Osteoblast (primary cell): ENCODE results near the gene STRN. TPM values are rescaled to one million over a fixed set of nuclear protein-coding genes. Genes with fewer than 3 reads are reported as not detected.
"Not testable (repeated sequence)": the region's sequence is repeated elsewhere in the genome, so short reads cannot be mapped to it uniquely, and the experiment has no call there.

Source experiments
- DNase-seq: peaks from one replicate; pipeline ENCODE4 v3.0.0; 2011; ENCODE audit warnings: low spot score, mixed read lengths; ENCODE audit not compliant: insufficient read length; ENCODE audit errors: missing footprints
- H2AFZ ChIP-seq: 2 replicates; pipeline ENCODE4 v1.6.0; 2011; ENCODE audit warnings: mild to moderate bottlenecking, low read length
- H3K27ac ChIP-seq: 2 replicates; pipeline ENCODE4 v1.5.1; 2011; ENCODE audit warnings: mild to moderate bottlenecking, low read depth, low read length, moderate library complexity
- H3K27me3 ChIP-seq: 2 replicates; pipeline ENCODE4 v1.6.0; 2012; ENCODE audit warnings: mild to moderate bottlenecking, control low read depth, inconsistent platforms, low read length, moderate library complexity; ENCODE audit not compliant: insufficient read depth
- H3K36me3 ChIP-seq: 2 replicates; pipeline ENCODE4 v1.5.1; 2011; ENCODE audit warnings: mild to moderate bottlenecking, low read length, control low read depth, moderate library complexity; ENCODE audit not compliant: insufficient read depth
- H3K4me1 ChIP-seq: 2 replicates; pipeline ENCODE4 v1.5.1; 2011; ENCODE audit warnings: mild to moderate bottlenecking, low read length, control low read depth, moderate library complexity; ENCODE audit not compliant: insufficient read depth
- H3K4me2 ChIP-seq: 2 replicates; pipeline ENCODE4 v1.6.0; 2011; ENCODE audit warnings: mild to moderate bottlenecking, low read length; ENCODE audit not compliant: insufficient read depth
- H3K4me3 ChIP-seq: fragments of 200-600 bp; sonication (generic); 3 replicates; pipeline ENCODE4 v1.5.1; 2012; ENCODE audit warnings: mild to moderate bottlenecking, low read length, inconsistent platforms; ENCODE audit not compliant: insufficient read depth
- H3K79me2 ChIP-seq: 2 replicates; pipeline ENCODE4 v1.6.0; 2012; ENCODE audit warnings: mild to moderate bottlenecking, low read length, control low read depth, inconsistent platforms; ENCODE audit not compliant: insufficient read depth
- H3K9me3 ChIP-seq: 2 replicates; pipeline ENCODE4 v1.5.1; 2011; ENCODE audit warnings: low read depth, low read length, control low read depth
- H4K20me1 ChIP-seq: 2 replicates; pipeline ENCODE4 v1.6.0; 2012; ENCODE audit warnings: mild to moderate bottlenecking, low read length, control low read depth; ENCODE audit not compliant: insufficient read depth
- total RNA-seq: library from RNA; depleted of rRNA; stranded (reverse); fragments of >200 nt; gene quantifications from 2 replicates; pipeline ENCODE4 v1.2.3, GENCODE V29; 2012
- TF ChIP-seq, protein P1 (sequence below): IDR thresholded peaks from 2 replicates; pipeline ENCODE4 v1.5.1; 2011; ENCODE audit warnings: mild to moderate bottlenecking, low read depth, low read length, moderate library complexity; ENCODE audit errors: extremely low read depth

STRN gene
- total RNA-seq, 1 donor, result 21.4 TPM

GRCh38 chr2:36904636-36905035 lies 61.7 kb downstream of the STRN start:
- no peaks in the 10 kb centered on the region for H4K20me1 ChIP-seq
- no peak for DNase-seq
- peaks cover 5% of the 10 kb centered on the region for H3K79me2 ChIP-seq
- no peak overlapping the region for H2AFZ ChIP-seq
- H3K9me3 ChIP-seq, result no peaks in the 10 kb centered on the region
- peaks cover under 1% of the 10 kb centered on the region for H3K36me3 ChIP-seq
- no peak overlapping the region for H3K4me2 ChIP-seq
- no peak overlapping the region for H3K27ac ChIP-seq
- TF ChIP-seq, protein P1, sequence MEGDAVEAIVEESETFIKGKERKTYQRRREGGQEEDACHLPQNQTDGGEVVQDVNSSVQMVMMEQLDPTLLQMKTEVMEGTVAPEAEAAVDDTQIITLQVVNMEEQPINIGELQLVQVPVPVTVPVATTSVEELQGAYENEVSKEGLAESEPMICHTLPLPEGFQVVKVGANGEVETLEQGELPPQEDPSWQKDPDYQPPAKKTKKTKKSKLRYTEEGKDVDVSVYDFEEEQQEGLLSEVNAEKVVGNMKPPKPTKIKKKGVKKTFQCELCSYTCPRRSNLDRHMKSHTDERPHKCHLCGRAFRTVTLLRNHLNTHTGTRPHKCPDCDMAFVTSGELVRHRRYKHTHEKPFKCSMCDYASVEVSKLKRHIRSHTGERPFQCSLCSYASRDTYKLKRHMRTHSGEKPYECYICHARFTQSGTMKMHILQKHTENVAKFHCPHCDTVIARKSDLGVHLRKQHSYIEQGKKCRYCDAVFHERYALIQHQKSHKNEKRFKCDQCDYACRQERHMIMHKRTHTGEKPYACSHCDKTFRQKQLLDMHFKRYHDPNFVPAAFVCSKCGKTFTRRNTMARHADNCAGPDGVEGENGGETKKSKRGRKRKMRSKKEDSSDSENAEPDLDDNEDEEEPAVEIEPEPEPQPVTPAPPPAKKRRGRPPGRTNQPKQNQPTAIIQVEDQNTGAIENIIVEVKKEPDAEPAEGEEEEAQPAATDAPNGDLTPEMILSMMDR, result no peak
- H3K4me3 ChIP-seq, result no peak overlapping the region
- H3K4me1 ChIP-seq, result no peaks in the 10 kb centered on the region
- no peaks in the 10 kb centered on the region for H3K27me3 ChIP-seq

GRCh38 chr2:36902385-36903120 lies 63.8 kb downstream of the STRN start:
- Histone ChIP-seq H3K79me2 (no peaks in the 10 kb centered on the region), H3K27me3 (no peaks in the 10 kb centered on the region), H3K4me2 (no peak overlapping the region), H3K4me1 (no peaks in the 10 kb centered on the region), H2AFZ (no peak overlapping the region), H3K27ac (no peak overlapping the region), H3K36me3 (peaks cover 5% of the 10 kb centered on the region), H4K20me1 (no peaks in the 10 kb centered on the region), H3K4me3 (no peak overlapping the region), H3K9me3 (no peaks in the 10 kb centered on the region)
- TF ChIP-seq, protein P1, result no peak
- no peak for DNase-seq

- TF ChIP-seq, protein P1, result no peak
- Histone ChIP-seq H3K4me1 (peaks cover 4% of the 10 kb centered on the region), H3K4me3 (no peak overlapping the region), H3K27ac (no peak overlapping the region), H3K36me3 (peaks cover 3% of the 10 kb centered on the region), H3K27me3 (no peaks in the 10 kb centered on the region), H4K20me1 (no peaks in the 10 kb centered on the region), H3K4me2 (no peak overlapping the region), H3K9me3 (no peaks in the 10 kb centered on the region), H3K79me2 (no peaks in the 10 kb centered on the region), H2AFZ (no peak overlapping the region)
- DNase-seq, result no peak
Observed at GRCh38 chr2:36892805-36893204, 73.5 kb downstream of the STRN start.

DNA sequence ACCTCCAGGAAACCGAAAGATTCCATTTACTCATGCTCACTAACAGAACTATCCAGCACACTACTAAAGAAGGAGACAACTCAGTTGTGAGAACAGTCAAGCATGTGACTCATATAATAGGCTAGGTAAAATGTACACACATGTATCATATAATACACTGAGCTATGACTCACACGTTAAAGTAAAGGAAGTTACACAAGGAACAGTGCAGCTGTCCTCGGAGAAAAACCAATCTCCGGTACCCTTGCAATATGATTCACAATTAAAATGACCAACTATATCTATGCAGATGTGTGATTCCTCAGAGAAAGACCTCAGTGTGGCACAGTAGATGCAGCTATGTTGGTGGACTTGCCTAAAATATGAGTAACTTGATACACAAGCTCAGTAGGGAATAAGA lies 76.5 kb downstream of the STRN start:
- H4K20me1 ChIP-seq, result no peaks in the 10 kb centered on the region
- H3K4me3 ChIP-seq, result peak overlapping the region; percentile 27
- H3K27ac ChIP-seq, result peak overlapping the region; percentile 79
- H3K27me3 ChIP-seq, result no peaks in the 10 kb centered on the region
- H3K36me3 ChIP-seq, result peaks cover 3% of the 10 kb centered on the region
- H3K79me2 ChIP-seq, result no peaks in the 10 kb centered on the region
- peaks cover 6% of the 10 kb centered on the region for H3K4me1 ChIP-seq
- TF ChIP-seq, protein P1, result no peak
- peak overlapping the region; percentile 67 for H3K4me2 ChIP-seq
- DNase-seq, result peak; percentile 91
- no peak overlapping the region for H2AFZ ChIP-seq
- no peaks in the 10 kb centered on the region for H3K9me3 ChIP-seq

DNA sequence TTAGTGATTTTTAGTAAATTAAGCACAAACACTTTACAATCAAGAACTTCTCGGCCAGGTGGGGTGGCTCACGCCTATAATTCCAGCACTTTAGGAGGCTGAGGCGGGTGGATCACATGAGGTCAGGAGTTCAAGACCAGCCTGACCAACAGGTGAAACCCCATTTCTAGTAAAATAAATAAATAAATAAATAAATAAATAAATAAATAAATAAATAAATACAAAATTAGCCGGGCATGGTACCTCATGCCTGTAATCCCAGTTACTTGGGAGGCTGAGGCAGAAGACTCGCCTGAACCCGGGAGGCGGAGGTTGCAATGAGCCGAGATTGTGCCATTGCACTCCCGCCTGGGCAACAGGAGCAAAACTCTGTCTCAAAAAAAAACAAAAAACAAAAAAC lies 79.2 kb downstream of the STRN start:
- H4K20me1 ChIP-seq, H3K4me3 ChIP-seq, H3K27ac ChIP-seq, H3K4me2 ChIP-seq, H3K4me1 ChIP-seq, H3K9me3 ChIP-seq, DNase-seq, H3K27me3 ChIP-seq, H2AFZ ChIP-seq, H3K79me2 ChIP-seq: not testable (repeated sequence)
- H3K36me3 ChIP-seq, result peaks cover 13% of the 10 kb centered on the region
